ENCODE results near the gene IGF2BP2. TPM values are rescaled to one million over a fixed set of nuclear protein-coding genes. Genes with fewer than 3 reads are reported as not detected.

IGF2BP2 gene
- total RNA-seq, 1 experiment from 2014 or later: 75.9 TPM

- DNase-seq: no peak
- Mint-ChIP-seq H3K4me1 (ENCODE audit: low read depth, unreplicated experiment) (peaks cover 8% of the 10 kb centered on the region), H3K27ac (ENCODE audit: unreplicated experiment) (no peak overlapping the region), H3K27me3 (ENCODE audit: insufficient read depth, unreplicated experiment) (no peaks in the 10 kb centered on the region), H3K36me3 (ENCODE audit: insufficient read depth, unreplicated experiment) (peaks cover 22% of the 10 kb centered on the region), H3K9me3 (ENCODE audit: unreplicated experiment) (no peaks in the 10 kb centered on the region), H3K4me3 (ENCODE audit: unreplicated experiment) (no peak overlapping the region)
- TF ChIP-seq, protein P1, sequence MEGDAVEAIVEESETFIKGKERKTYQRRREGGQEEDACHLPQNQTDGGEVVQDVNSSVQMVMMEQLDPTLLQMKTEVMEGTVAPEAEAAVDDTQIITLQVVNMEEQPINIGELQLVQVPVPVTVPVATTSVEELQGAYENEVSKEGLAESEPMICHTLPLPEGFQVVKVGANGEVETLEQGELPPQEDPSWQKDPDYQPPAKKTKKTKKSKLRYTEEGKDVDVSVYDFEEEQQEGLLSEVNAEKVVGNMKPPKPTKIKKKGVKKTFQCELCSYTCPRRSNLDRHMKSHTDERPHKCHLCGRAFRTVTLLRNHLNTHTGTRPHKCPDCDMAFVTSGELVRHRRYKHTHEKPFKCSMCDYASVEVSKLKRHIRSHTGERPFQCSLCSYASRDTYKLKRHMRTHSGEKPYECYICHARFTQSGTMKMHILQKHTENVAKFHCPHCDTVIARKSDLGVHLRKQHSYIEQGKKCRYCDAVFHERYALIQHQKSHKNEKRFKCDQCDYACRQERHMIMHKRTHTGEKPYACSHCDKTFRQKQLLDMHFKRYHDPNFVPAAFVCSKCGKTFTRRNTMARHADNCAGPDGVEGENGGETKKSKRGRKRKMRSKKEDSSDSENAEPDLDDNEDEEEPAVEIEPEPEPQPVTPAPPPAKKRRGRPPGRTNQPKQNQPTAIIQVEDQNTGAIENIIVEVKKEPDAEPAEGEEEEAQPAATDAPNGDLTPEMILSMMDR (IDR thresholded peaks at IDR 0.05; ENCODE audit: insufficient read depth in 1 of 2, low read depth in 1 of 2, low read length in 1 of 2, severe bottlenecking in 1 of 2, unreplicated experiment in 1 of 2): no peak
- Histone ChIP-seq H3K9me3 (no peaks in the 10 kb centered on the region), H3K4me1 (peaks cover 10% of the 10 kb centered on the region; the same call in 1 of the 2 replicates), H3K4me3 (ENCODE audit: low read depth, low read length) (no peak overlapping the region), H3K36me3 (ENCODE audit: control insufficient read depth, insufficient read depth, low read length) (no peaks in the 10 kb centered on the region), H3K27me3 (replicated peaks; ENCODE audit: control insufficient read depth, insufficient read depth, low read length) (no peaks in the 10 kb centered on the region)
- intact Hi-C loops (cut with micrococcal nuclease; ENCODE audit: unreplicated experiment): no loop called here
- BruUV-seq (replicated peaks): no TSS peak
- ChIA-PET POLR2A (no interaction called here), CTCF (no interaction called here)
Measured at GRCh38 chr3:185750015-185750414, 74.8 kb downstream of the IGF2BP2 start.

DNA sequence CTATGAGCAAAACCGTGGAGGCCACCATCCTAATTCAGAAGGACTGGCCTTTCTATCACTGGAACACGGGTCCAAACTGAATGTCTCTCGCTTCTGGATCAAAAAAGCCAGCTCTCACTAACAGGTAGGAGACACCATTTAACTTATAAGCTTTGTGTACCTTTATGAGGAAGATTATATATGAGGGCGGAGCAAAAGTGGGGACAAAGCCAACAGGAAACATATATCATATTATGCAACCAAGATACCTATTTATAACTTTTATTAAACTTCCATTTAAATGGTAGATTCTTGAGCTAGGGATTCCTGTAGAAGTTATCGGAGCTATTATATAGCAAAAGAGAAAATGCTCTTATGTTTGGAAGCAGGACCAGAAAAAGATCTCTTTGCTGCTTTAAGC lies 78.4 kb downstream of the IGF2BP2 start:
- no peak overlapping the region for H3K4me3 ChIP-seq (ENCODE audit: low read depth, low read length)

DNA sequence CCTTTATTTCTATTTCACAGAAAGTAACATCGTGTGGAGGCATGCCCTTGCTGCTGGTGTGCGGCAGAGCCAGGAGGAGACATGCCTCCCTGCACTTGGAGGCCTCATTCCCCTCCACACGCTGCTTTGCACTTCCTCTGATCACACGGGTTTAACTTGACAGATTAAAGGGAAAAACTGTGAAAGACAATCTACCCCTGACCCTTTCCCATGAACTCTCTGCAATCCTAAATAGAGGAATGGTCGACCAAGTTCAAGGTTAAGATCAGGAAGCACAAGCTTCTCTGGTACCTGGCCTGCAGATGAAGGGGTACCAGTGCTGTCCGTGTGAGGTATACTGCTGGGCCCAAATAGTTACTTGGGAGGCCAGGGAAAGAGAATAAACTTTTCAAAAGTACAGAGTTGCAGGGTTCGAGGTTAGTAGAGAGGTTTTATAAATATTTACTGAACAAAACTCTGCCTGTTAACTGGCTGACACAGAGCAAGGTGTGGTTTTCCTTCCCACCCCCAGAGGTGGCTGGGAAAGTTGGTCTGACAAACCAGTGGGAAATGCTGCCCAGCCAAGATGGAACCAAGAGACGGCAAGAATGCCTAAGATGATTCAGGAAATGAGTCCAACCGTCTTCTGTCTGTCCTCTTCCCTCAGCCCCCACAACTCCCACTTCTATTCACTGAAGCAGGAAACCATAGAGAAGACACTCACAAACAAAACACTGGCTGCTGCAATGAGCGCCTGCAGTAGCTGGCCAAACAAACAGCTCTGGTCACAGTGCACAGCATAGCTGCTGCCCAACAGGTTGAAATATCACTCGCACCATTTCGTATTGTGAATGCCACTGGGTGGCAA lies 79.6 kb downstream of the IGF2BP2 start:
- CTCF ChIA-PET: no interaction called here
- POLR2A ChIA-PET: no interaction called here
- Histone ChIP-seq H3K9me3 (no peaks in the 10 kb centered on the region), H3K4me1 (peaks cover 4% of the 10 kb centered on the region; the same call in 1 of the 2 replicates), H3K27me3 (replicated peaks; ENCODE audit: control insufficient read depth, insufficient read depth, low read length) (no peaks in the 10 kb centered on the region), H3K4me3 (ENCODE audit: low read depth, low read length) (no peak overlapping the region), H3K36me3 (ENCODE audit: control insufficient read depth, insufficient read depth, low read length) (no peaks in the 10 kb centered on the region)
- no TSS peak for BruUV-seq (replicated peaks)
- peaks cover 1% of the 10 kb centered on the region for H3K4me1 Mint-ChIP-seq (ENCODE audit: low read depth, unreplicated experiment)
- no peak for DNase-seq
- intact Hi-C loops (cut with micrococcal nuclease; ENCODE audit: unreplicated experiment): no loop called here
- H3K4me3 Mint-ChIP-seq (ENCODE audit: unreplicated experiment): no peak overlapping the region
- H3K27me3 Mint-ChIP-seq (ENCODE audit: insufficient read depth, unreplicated experiment): no peaks in the 10 kb centered on the region
- no peaks in the 10 kb centered on the region for H3K9me3 Mint-ChIP-seq (ENCODE audit: unreplicated experiment)
- H3K36me3 Mint-ChIP-seq (ENCODE audit: insufficient read depth, unreplicated experiment): peaks cover 5% of the 10 kb centered on the region
- TF ChIP-seq, protein P1 (IDR thresholded peaks at IDR 0.05; ENCODE audit: insufficient read depth in 1 of 2, low read depth in 1 of 2, low read length in 1 of 2, severe bottlenecking in 1 of 2, unreplicated experiment in 1 of 2): no peak
- H3K27ac Mint-ChIP-seq (ENCODE audit: unreplicated experiment): no peak overlapping the region

More for the DNA sequence above, 78.4 kb downstream of the IGF2BP2 start:
- Histone ChIP-seq H3K9me3 (no peaks in the 10 kb centered on the region), H3K27me3 (replicated peaks; ENCODE audit: control insufficient read depth, insufficient read depth, low read length) (no peaks in the 10 kb centered on the region), H3K4me1 (peaks cover 10% of the 10 kb centered on the region; the same call in 1 of the 2 replicates), H3K36me3 (ENCODE audit: control insufficient read depth, insufficient read depth, low read length) (no peaks in the 10 kb centered on the region)
- DNase-seq: no peak
- POLR2A ChIA-PET: interaction anchor here (0.7 kb wide), 1 partner anchor 75 kb away, joined by 3 read pairs; no protein-coding TSS in a partner anchor
- CTCF ChIA-PET: interaction anchor here (0.6 to 1.5 kb wide), 4 partner anchors 12 to 197 kb away, joined by 3 to 6 read pairs (median 4); no protein-coding TSS in a partner anchor
- TF ChIP-seq, protein P1 (IDR thresholded peaks at IDR 0.05; ENCODE audit: insufficient read depth in 1 of 2, low read depth in 1 of 2, low read length in 1 of 2, severe bottlenecking in 1 of 2, unreplicated experiment in 1 of 2): no peak
- H3K4me1 Mint-ChIP-seq (ENCODE audit: low read depth, unreplicated experiment): peaks cover 8% of the 10 kb centered on the region
- no peak overlapping the region for H3K4me3 Mint-ChIP-seq (ENCODE audit: unreplicated experiment)
- H3K27me3 Mint-ChIP-seq (ENCODE audit: insufficient read depth, unreplicated experiment): no peaks in the 10 kb centered on the region
- H3K27ac Mint-ChIP-seq (ENCODE audit: unreplicated experiment): no peak overlapping the region
- intact Hi-C loops (cut with micrococcal nuclease; ENCODE audit: unreplicated experiment): no loop called here
- BruUV-seq (replicated peaks): no TSS peak
- H3K9me3 Mint-ChIP-seq (ENCODE audit: unreplicated experiment): no peaks in the 10 kb centered on the region
- peaks cover 5% of the 10 kb centered on the region for H3K36me3 Mint-ChIP-seq (ENCODE audit: insufficient read depth, unreplicated experiment)
